Tongue (tissue), 2 donors: ENCODE results near the gene TUBA3E. TPM values are rescaled to one million over a fixed set of nuclear protein-coding genes. Genes with fewer than 3 reads are reported as not detected.
"Not testable (repeated sequence)": the region's sequence is repeated elsewhere in the genome, so short reads cannot be mapped to it uniquely, and the experiment has no call there.

Source experiments
- DNase-seq: peaks from one replicate; pipeline ENCODE4 v3.0.0-alpha.2; 2015
- total RNA-seq: library from RNA; depleted of rRNA; stranded (reverse); fragments of >200 nt; gene quantifications from one replicate; pipeline ENCODE4 v1.2.3, GENCODE V29; 2014

Gene TUBA3E
- total RNA-seq, 1 donor from 2014 or later, result not detected

- not testable (repeated sequence) for DNase-seq
Observed at GRCh38 chr2:130143266-130144039, 54.8 kb downstream of the TUBA3E start.

DNA sequence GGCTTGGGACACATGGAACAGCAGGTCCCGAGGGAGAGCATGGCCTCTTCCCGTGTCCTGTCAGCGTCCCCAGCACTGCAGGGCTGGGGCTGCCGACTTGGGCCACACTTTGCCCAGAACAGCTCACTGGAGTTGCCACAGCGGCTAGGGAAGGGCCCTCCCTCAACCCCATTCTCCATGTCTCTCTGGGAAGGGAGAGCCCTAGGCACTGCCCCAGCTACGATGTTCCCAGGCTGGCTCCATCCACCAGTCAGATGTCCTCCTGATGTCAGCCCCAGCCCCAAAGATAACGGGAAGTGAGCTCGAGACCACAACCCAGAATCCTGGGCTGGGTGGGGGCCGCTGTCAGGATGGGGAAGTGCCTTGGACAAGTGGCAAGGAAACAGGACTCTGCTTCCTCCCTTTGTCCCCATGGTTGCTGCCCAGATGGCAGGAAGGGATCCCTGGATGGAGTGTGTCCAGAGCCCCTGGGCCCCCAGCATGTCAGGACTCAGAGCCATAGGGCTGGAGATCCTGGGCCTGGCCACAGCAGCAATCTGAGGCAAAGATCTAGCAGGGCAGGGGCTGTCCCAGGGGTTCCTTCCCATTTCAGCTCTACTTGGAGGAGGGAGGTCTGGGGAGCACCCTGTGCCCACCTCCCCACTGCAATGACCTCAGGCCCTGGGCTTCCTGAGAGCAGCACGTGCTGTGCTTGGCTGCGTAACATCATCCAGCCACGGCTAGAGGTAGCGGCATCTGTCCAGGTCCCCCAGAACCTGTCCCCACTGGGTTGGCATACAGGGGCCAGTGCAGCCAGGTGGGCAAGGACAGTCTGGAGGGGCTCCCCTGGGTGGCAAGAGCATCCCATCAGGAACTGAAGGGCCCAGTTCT lies 55.6 kb downstream of the TUBA3E start:
- DNase-seq, result not testable (repeated sequence)

Other genes starting within 250 kb of the TUBA3E start
- gene RAB6C, start 218.8 kb downstream of the TUBA3E start, total RNA-seq, result 0.10 TPM
- gene POTEF, start 69.2 kb downstream of the TUBA3E start, total RNA-seq, result not detected
- 1.0 TPM for gene CCDC74B, start 53.3 kb downstream of the TUBA3E start, total RNA-seq
- 22.5 TPM for gene SMPD4, start 16.8 kb downstream of the TUBA3E start, total RNA-seq
- 106 TPM for gene MZT2B, start 16.2 kb downstream of the TUBA3E start, total RNA-seq
- gene IMP4, start 144.5 kb upstream of the TUBA3E start, total RNA-seq, result 52.1 TPM
- 21.1 TPM for gene PTPN18, start 157.6 kb upstream of the TUBA3E start, total RNA-seq